GM18520 (cell line): Measurements from ENCODE around the gene MAN2A2.
"Not testable (repeated sequence)": the region's sequence is repeated elsewhere in the genome, so short reads cannot be mapped to it uniquely, and the experiment has no call there.

Experiments
- ATAC-seq: cut with Tn5 transposase; IDR thresholded peaks from one replicate; pipeline ENCODE4 v1.9.1; 2021; ENCODE audit not compliant: unreplicated experiment

Gene MAN2A2

GRCh38 chr15:90915808-90916440 lies 12.8 kb downstream of the MAN2A2 start:
- no peak for ATAC-seq

- no peak for ATAC-seq
Measured at GRCh38 chr15:90916461-90916860, 13.4 kb downstream of the MAN2A2 start.

GRCh38 chr15:90917569-90917968 lies 14.5 kb downstream of the MAN2A2 start:
- no peak for ATAC-seq

GRCh38 chr15:90918034-90918788 lies 15.1 kb downstream of the MAN2A2 start:
- ATAC-seq = no peak

- no peak for ATAC-seq
Measured at GRCh38 chr15:90918835-90919234, 15.7 kb downstream of the MAN2A2 start.

- no peak for ATAC-seq
Measured at GRCh38 chr15:90921887-90922286, 18.8 kb downstream of the MAN2A2 start.

- peak; percentile 91 for ATAC-seq
Measured at GRCh38 chr15:90922712-90923322, 19.7 kb downstream of the MAN2A2 start.

GRCh38 chr15:90924375-90924774 lies 21.3 kb downstream of the MAN2A2 start:
- peak; percentile 57 for ATAC-seq

- not testable (repeated sequence) for ATAC-seq
Measured at GRCh38 chr15:90926766-90927165, 23.7 kb downstream of the MAN2A2 start.

- ATAC-seq = not testable (repeated sequence)
Measured at GRCh38 chr15:90928106-90928505, 25.0 kb downstream of the MAN2A2 start.

GRCh38 chr15:90929246-90930019 lies 26.3 kb downstream of the MAN2A2 start:
- ATAC-seq = no peak

- no peak for ATAC-seq
Measured at GRCh38 chr15:90930861-90931574, 27.9 kb downstream of the MAN2A2 start.

- no peak for ATAC-seq
Measured at GRCh38 chr15:90931575-90931827, 28.4 kb downstream of the MAN2A2 start.

- ATAC-seq = peak; percentile 39
Measured at GRCh38 chr15:90931828-90932659, 28.9 kb downstream of the MAN2A2 start, which contains the start of gene HDDC3. HDDC3 (minus strand) TSS chr15:90932549; CDS start chr15:90932540, 9 bp downstream.

GRCh38 chr15:90932660-90932991 lies 29.5 kb downstream of the MAN2A2 start:
- ATAC-seq = no peak

GRCh38 chr15:90933301-90933700 lies 30.2 kb downstream of the MAN2A2 start:
- no peak for ATAC-seq

- ATAC-seq = no peak
Measured at GRCh38 chr15:90934256-90934948, 31.3 kb downstream of the MAN2A2 start.

GRCh38 chr15:90934949-90935751 lies 32.0 kb downstream of the MAN2A2 start, which contains the start of gene UNC45A:
UNC45A (plus strand) TSS chr15:90935285; CDS start chr15:90935325, 40 bp downstream.
- peak; percentile 39 for ATAC-seq

GRCh38 chr15:90936823-90937222 lies 33.7 kb downstream of the MAN2A2 start:
- no peak for ATAC-seq
